ENCODE results near the gene ZNF484.
A peak's percentile ranks its signal among the peaks of the same experiment; 100 is the strongest.
"Not testable (repeated sequence)": the region's sequence is repeated elsewhere in the genome, so short reads cannot be mapped to it uniquely, and the experiment has no call there.

Gene ZNF484

DNA sequence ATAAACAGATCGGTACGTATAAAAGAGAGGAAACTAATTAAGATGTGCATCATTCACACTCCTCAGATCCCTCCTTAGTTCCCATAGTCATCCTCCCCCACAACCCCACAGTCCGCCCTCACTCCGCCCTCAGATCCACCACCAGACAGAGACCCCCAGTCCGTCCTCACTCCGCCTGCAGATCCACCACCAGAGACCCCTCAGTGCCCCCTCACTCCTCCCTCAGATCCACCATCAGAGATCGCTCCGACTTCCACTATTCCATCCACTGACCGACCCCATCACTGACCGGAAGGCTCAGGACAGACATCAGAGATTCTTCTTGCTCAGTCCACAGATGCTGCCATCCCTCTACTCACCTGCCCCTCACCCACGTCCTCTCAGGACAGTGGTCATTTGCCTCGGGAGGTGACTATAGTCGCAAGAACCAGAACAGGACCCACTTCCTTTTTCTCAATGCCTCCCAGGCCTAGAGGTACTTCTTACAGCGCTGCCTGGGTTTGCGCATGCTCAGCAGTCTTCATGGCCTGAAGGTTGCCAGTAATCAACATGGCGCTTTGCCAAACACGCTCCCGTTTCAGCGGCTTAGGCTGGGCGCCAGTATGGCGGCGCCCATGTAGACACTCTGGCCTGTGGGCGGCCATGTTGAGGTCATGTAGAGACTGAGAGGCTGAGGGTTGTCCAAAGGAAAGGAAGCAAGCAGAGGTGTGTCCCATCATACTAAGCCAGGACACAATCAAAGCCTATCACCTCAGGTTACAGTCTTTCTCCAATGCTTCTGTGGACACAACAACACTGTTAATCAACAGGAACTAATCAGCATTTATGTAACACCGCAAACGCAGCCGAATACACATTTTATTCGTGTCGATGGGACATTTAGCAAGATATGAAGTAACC is at the start of gene ZNF484:
Gene ZNF484, minus strand, starts transcription at position 508 of the 900 bp plus-strand sequence. CDS start 3,009 bp downstream, outside the sequence.
- peak; percentile 98 for DNase-seq

DNA sequence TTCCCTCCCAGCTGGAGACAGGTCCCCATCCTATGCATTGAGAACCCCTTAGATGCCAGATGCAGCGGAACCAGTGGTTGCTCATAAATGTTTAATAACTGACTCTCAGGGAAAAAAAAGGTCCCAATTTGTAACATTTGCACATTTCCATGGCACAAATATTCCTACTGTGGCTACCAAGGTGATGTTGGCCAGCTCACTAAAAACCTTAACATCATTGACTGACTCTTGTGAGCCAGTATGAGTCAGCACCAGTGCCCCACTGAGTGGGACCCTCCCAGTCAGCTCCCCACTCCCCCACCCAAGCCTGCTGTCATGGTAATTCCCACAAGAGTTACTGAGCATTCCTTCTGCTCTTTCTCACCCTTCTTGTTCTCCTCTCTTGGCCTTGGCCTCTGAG is 42.6 kb upstream of the ZNF484 start:
- DNase-seq: no peak

DNA sequence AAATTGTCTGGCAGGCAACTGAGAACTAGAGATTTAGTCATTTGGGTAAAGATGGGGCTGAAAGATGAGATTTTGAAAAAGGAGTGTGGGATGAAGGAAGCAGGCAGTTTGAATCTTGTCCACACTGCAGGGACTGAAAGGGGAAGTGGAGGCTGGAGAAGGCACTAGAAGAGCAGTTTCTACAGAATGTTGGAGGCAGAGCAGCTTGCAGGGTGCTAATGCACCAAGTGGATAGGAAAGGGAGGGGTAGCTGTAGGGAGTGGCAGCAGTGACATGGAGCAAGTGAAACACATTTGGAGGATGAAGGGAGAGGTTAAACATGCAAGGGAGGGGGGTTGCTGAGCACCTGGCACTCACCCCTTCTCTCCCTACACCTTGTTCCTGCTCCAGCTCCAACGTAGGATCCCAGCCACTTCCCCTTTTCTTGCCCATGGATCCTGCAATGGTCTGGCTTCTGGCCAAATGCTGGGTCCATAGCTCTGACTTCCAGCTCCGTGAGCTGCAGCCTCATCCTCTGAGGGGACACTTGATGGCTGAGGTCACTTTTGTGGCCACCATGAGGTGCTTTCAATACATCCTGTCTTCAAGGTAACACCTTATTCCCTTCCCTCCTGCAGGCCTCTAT is 39.5 kb upstream of the ZNF484 start:
- no peak for DNase-seq

DNA sequence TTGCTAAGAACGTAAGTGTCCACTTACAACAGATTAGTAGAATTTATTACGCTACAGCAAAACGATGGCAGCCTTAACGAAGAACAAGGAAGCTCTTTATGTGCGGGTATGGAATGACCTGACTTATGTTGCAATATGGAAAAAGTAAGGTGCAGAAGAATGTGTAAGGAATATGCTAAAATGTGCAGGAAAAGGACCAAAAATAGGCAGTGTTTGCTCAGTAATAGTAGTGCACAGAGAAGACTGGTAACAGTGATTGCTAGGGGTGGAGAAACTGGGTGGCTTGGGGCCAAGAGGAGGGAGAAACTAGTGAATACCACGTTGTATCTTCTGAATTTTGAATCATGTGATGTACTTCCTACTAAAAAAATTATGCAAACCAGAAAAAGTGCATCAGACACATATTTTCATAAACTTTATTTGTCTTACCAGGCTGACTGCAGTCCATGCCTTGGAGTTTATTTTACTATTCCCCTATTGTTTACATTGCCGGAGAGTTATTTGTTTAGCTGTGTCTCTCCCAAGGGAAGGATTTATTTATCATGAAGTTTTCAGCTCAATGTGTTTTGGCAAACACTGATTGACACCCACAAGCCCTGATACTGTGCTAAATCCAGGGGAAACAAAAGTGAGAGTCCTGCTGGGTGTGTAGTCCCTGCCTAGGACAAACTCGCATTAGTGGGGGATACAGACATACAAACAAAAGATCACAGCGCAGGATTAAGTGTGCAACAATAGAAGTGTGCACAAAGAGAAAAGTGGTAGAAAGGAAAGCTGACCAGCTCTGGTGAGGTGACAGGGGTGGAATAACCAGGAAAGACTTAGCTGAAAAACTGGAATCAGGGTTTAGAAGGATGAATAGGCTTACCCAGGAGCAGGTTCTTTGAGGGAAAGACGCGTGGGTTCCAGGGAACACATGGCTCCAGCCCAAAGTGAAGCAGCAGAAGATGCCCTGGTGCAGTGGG is 34.0 kb upstream of the ZNF484 start:
- no peak for DNase-seq

DNA sequence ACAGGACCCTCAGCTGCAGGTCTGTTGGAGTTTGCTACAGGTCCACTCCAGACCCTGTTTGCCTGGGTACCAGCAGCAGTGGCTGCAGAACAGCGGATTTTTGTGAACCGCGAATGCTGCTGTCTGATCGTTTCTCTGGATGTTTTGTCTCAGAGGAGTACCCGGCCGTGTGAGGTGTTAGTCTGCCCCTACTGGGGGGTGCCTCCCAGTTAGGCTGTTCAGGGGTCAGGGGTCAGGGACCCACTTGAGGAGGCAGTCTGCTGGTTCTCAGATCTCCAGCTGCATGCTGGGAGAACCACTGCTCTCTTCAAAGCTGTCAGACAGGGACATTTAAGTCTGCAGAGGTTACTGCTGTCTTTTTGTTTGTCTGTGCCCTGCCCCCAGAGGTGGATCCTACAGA is 27.3 kb upstream of the ZNF484 start:
- peak; percentile 10 for DNase-seq

DNA sequence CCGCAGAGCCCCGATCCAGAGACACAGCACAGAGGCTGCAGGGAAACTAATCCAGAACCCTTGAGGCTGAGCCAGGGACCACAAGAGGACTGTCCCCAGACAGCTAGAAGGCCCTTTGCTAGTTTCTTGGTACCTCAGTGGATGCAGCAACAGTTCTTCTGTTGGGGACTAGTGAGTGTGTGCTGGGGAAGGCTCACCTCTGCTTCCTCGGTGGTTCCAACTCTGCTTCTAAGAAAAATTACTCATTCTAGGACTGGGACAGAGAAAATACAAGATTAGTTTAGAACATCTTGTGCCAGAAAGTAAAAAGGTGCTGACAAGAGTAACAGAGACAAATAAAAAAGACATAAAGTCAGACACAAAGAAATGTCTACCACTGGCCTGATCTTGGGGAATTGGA is 19.5 kb upstream of the ZNF484 start:
- DNase-seq: no peak

DNA sequence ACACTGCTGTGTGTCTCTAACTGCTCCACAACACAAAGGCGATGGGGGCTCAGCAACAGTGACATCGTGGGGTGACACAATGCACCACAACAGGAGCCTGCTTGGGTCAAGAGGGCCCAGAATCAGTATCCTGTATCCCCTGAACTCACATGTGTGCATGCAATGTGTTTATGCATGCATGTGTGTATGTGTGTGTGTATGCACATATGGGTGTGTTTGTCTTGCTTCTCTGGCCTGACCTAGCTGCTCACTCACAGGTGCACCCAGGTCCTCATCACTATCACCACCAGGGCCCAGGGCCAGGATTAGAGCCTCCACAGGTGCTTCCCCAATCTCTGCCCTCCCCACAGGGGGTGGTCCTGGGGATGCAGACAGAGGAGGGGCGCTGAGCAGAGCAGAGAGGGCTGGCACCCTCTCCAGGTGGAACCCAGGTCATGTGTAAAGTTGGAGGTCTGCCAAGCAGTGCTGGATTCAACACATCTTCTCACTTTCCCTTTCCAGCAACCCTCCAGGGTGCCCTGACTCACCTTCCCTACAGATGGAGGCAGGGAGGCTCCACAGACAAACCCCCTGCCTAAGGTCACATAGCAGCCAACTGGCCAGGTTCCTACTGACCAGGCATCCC is 18.1 kb upstream of the ZNF484 start:
- no peak for DNase-seq

DNA sequence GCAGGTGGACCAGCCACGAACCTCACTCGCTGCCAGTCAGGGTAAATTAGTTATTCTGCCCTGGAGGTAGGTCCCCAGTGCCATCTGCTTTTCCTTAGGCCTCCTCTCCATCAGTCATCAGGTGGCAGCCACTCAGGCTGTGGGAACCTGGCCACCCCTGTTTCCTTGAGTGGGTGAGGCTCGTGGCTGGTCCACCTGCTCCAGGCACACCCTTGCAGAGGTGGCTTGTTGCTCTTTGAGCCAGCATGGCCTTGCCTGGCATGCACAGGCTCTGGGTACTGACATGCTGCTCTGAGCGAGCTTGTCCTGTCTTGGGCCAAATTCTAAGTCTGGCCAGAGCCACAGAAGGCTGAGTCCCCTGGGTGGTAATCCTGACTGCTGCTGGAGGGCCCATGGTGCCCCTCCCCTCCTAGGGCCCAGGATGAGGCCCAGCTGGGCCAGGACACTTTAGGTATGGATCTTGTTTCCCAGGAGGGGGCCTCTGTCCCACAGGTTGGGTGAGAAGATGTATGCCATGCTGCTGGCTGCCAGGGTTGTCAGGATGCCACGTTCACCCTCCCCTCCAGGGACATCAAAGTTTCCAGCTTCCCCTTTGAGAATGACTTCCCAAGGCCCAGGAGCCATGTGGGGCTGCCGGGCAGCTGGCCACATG is 17.0 kb upstream of the ZNF484 start:
- no peak for DNase-seq

DNA sequence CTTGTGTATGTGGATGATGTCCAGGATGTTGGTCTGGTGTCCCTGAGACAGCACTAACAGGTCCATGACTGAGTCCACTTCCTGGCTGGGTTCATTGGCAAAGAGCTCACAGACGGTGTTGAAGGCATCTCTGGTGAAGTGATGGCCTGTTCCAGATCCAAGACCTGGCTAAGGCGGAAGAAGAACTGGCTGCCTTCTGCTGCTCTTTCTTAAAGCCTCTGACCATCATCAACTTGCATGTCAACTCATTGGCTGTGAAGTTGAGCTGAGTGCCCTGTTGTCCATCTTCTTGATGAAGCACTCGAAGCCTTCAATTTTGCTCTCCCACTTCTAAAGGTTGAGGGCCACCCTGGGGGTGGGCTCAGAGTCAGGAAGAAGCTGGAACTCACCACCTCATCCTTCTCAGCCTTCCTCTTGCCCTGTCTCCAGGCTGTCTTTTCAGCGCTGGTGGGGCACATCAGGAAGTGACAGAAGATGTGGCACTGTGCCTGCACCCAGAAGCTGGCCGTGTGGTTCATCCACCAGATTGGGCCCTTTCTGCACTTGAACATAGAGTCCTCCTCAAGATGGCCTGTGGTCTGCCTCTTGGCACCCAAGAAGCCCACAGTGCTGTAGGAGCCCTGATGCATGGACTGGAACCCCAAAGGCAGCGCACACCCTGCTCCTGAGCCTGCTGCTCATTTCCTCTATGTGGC is 16.2 kb upstream of the ZNF484 start:
- DNase-seq: not testable (repeated sequence)

DNA sequence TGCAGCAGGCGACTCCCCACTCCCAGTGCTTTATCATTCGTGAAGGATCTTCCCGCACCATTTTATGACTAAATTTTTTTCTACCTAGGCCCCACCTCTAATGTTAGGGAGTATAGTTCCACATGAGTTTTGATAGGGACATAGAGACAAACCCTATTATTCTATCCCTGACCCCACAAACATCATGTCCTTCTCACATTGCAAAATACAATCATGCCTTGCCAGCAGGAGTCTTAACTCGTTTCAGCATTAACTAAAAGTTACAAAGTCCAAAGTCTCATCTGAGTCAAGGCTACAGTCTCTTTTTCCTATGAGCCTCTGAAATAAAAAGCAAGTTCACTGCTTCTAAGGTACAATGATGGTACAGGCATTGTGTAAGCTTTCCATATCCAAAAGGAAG is 14.4 kb upstream of the ZNF484 start:
- not testable (repeated sequence) for DNase-seq

DNA sequence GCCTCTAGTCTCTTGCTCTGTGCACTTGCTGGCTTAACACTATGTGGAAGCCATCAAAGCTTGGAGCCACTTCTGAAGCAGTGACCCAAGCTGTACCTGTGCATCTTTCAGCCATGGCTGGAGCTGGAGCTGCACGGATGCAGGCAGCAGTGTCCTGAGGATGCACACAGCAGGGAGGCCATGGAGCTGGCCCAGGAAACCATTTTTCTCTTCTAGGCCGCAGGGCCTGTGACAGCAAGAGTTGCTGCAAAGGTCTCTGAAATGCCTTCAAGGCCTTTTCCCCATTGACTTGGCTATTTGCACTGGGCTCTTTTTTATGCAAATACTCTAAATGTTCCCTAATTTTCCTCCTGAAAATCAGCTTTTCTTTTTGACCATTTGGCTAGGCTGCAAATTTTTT is 12.9 kb upstream of the ZNF484 start:
- no peak for DNase-seq

DNA sequence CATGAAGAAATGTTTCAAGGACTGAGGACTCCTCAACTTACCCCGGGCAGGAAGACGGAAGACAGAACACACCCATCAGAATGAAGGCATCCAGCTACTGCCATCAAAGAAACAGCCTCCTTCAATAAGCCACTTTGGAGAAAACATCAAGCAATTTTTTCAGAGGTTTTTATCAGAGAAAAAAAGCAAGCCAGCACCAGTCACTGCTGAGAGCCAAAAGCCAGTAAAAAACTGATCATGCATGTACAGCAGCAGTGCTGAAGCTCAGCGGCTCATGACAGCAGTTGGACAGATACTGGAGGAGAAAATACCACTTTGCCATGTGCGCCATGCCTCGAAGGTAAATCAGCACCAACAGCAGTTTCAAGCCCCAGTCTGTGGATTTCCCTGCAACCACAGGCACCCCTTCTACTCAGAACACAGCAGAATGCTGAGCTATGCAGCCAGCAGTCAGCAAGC is 10.1 kb upstream of the ZNF484 start:
- peak; percentile 24 for DNase-seq

DNA sequence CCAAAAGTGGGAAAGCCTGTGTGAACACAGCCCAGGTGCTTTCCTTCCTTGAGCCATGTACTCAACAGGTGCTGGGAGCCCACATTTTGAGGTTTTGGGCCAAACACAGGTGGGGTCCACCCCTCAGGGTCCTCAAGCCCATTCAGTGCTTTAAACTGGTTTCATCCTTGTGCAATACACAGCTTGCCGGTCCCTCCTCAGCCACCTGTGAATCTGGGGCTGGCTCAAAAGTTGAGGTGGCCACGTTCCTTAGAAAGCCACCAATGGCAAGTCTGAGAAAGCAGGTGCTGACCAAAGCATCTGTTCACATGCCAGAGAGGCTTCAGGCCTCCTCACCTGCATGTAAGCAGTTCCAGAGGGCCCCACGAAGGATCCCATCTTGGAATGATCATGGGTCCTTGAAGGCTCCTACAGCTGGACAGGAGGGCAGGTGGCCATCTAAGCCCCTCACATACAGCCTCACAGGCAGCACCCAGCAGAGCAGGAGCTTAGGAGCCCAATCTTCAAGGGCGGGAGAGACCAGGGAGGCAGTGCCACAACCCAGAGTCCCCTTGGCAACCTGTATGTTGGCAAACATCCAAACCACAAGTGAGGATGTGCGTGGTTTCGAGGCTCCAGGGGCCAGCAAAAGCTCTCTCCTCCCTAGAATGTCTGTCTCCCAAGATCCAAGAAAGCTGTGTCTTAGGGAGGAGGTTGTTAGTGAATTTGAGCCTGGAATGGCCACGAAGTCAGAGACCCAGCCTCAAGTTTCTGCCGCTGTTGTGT is 9.2 kb upstream of the ZNF484 start:
- peak; percentile 75 for DNase-seq

DNA sequence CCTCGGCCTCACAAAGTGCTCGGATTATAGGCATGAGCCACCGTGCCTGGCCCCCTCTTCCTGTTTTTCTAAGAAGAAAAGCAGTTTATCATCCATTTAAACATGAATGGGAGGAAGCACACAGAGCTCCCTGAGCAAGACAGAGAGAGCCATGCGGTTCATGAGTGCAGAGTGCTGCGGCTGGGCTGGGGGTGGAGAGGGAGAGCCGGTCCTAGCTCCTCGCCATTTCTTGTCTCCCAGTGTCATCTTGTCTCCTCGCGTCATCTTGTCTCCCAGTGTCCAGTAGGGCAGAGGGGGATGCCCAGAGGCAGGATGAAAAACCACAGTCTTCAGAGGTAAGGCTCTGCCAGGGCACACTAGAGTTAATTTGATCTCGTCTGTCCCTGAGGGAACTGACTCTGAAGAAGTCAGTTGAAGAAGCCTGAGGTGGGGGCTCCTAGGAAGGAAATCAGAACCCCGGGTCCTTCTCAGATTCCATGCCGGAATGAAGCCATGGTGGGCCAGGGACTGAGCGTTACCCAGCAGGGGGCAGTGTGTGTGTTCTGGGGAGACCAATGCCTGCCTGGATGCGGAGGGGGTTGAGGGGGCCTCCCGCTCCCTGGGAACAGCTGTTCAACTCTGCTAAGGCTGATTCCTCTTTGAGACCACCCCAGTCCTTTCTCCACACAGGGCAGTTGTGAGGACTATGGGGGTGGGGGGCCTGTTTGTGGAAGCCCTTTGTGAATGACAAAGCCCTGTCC is 6.0 kb upstream of the ZNF484 start:
- not testable (repeated sequence) for DNase-seq

DNA sequence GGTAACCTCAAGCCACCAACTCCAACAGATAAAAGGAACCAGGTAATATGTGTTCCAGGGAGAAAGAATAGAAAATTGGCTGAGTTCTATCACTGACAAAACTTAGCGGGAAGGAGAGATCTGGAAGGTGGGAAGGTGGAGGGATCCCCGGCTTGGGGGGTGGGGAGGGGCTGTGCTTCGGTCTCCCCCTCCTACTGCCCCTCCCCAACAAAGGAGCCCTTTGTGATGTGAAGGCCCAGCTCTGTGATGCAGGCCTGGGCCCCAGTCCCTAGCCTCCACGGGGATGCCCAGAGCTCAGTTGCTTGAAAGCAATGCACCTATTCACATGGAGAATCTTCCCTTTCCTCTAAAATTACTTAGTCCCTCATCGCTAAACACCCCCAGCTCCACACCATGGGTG is 4.4 kb upstream of the ZNF484 start:
- DNase-seq: no peak

DNA sequence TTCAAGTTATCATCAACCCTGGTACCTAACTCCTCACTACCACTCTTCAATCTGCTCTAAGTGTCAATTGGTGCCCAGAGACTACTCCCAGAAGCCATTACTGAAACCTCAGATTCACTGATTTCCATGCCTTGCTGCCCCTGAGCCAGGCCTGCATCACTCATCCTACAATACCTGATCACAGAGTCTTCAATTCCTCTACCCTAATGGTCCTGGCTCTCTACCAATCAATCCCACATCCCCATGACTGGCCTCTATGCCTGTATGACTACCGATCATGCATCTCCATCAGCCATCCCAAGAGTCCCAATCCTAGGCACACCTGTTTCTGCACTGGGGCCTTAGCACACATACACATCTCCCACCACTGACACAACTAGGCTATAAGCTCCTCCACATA is 2.5 kb downstream of the ZNF484 start:
- DNase-seq: no peak

DNA sequence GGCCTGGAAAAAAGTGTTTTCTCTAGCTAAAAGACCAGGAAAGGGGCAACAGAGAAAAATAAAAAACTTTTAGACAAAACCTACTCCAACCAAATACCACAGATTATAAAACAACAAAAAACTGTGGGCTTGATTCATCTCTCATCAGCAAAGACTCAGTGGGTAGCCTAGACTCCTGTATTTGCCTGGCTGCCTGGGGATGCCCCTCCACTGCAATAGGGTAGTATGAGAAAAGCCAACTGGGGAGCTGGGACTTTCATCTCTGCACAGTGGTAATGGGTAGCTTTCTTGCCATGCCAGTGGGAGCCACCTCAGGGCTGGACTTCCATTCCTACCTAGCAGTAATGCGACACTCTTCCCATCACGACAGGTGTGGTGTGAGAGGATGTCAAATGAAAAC is 7.5 kb downstream of the ZNF484 start:
- no peak for DNase-seq

DNA sequence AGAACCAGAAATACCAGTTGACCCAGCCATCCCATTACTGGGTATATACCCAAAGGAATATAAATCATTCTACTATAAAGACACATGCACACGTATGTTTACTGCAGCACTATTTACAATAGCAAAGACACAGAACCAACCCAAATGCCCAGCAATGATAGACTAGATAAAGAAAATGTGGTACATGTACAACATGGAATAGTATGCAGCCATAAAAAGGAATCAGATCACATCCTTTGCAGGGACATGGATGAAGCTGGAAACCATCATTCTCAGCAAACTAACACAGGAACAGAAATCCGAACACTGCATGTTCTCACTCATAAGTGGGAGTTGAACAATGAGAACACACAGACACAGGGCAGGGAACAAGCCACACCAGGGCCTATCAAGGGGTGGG is 11.2 kb downstream of the ZNF484 start:
- DNase-seq: not testable (repeated sequence)

DNA sequence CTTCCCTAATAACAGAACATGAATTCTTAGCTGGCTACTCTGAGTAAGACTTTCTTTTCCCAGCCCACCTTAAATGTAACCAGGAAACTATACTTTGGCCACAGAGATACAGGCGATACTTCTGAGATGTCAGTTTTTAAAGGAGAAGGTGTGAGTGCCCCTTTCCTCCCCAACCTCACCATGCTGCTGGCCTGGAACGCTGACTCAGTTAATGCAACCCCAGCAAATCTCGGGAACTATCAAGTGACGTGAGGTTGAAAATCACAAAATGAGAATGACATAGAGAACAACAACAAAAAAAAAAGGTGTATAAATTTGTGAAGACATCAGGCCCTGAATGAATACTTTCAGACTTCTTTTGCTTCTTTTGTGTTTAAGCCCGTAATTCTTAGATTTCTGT is 13.7 kb downstream of the ZNF484 start:
- DNase-seq: no peak

DNA sequence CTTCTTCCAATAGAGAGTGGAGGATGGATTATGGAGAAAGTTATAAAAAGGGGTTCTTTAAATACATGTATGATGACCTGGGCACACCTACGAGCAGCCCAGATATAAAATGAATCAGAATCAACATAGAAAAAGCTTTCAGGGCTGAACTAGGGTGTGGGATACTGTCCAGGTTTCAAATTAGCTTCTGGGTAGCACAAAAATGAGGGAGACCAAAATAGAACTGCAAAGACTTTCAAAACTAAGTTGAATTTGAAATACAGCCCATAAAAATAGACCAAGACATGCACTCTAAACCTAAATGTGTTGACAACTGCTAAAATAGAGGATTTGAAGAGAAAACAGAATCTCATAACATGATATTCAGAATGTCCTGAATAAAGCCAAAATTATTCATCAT is 17.0 kb downstream of the ZNF484 start:
- no peak for DNase-seq
